HFFc6 (cell line): ENCODE data around the gene MRPL46. TPM values are rescaled to one million over a fixed set of nuclear protein-coding genes. Genes with fewer than 3 reads are reported as not detected.

Source experiments
- DNase-seq: peaks from one replicate; pipeline ENCODE4 v3.0.0-alpha.2; 2018
- H3K27ac Mint-ChIP-seq: 2 replicates; pipeline ENCODE4 v1.8.0; 2020; ENCODE audit warnings: mild to moderate bottlenecking, mixed read lengths
- H3K27me3 Mint-ChIP-seq: 2 replicates; pipeline ENCODE4 v1.8.0; 2021; ENCODE audit warnings: mild to moderate bottlenecking, moderate library complexity, mixed read lengths; ENCODE audit not compliant: insufficient read depth
- H3K36me3 Mint-ChIP-seq: 2 replicates; pipeline ENCODE4 v1.8.0; 2021; ENCODE audit warnings: low read depth, mixed read lengths
- H3K4me1 Mint-ChIP-seq: 2 replicates; pipeline ENCODE4 v1.8.0; 2020; ENCODE audit warnings: low read depth, mixed read lengths
- H3K4me3 Mint-ChIP-seq: 2 replicates; pipeline ENCODE4 v1.8.0; 2020; ENCODE audit warnings: mild to moderate bottlenecking, moderate library complexity, mixed read lengths
- H3K9me3 Mint-ChIP-seq: 2 replicates; pipeline ENCODE4 v1.8.0; 2020; ENCODE audit warnings: mild to moderate bottlenecking, mixed read lengths
- total RNA-seq, 6 experiments: library from RNA; stranded (reverse); fragmentation: NEBNext Ultra II Directional; extraction: Animal tissue kit (Norgen Biotek cat#: 25700); gene quantifications; 2 replicates in 1 of 6; 3 replicates in 5 of 6; pipeline ENCODE4 v1.2.3, GENCODE V29; 2021
- TF ChIP-seq, protein P1 (sequence below): fragments of 200-600 bp; sonication (generic); IDR thresholded peaks from 2 replicates; pipeline ENCODE4 v1.5.0; 2021; ENCODE audit warnings: antibody characterized with exemption, mild to moderate bottlenecking

MRPL46 gene
- total RNA-seq, 6 experiments from 2014 or later: 27.3 to 31.3 (median 29.0) TPM

DNA sequence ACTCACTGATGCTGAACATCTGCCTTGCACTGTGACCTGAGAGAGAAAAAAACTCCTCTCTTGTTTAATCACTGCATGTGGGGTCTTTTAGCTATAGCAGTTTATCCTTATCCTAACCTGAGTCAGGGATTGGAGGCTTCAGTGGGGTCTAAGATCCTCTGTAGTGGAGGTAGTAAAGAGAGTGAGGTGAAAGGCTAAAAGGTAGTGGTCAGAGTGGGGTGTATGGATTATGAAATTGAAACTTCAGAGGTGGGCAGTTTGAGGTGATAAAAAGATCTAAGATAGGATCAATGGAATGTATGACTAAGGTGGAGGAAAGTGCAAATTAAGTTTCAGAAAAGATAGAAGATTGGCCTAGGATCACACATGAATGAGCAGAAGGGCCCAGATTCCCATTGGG lies 42.8 kb upstream of the MRPL46 start:
- Mint-ChIP-seq H3K4me3 (no peak overlapping the region), H3K27ac (no peak overlapping the region), H3K36me3 (peaks cover 37% of the 10 kb centered on the region), H3K4me1 (peaks cover 32% of the 10 kb centered on the region), H3K9me3 (no peaks in the 10 kb centered on the region), H3K27me3 (no peaks in the 10 kb centered on the region)
- TF ChIP-seq, protein P1, sequence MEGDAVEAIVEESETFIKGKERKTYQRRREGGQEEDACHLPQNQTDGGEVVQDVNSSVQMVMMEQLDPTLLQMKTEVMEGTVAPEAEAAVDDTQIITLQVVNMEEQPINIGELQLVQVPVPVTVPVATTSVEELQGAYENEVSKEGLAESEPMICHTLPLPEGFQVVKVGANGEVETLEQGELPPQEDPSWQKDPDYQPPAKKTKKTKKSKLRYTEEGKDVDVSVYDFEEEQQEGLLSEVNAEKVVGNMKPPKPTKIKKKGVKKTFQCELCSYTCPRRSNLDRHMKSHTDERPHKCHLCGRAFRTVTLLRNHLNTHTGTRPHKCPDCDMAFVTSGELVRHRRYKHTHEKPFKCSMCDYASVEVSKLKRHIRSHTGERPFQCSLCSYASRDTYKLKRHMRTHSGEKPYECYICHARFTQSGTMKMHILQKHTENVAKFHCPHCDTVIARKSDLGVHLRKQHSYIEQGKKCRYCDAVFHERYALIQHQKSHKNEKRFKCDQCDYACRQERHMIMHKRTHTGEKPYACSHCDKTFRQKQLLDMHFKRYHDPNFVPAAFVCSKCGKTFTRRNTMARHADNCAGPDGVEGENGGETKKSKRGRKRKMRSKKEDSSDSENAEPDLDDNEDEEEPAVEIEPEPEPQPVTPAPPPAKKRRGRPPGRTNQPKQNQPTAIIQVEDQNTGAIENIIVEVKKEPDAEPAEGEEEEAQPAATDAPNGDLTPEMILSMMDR: no peak
- no peak for DNase-seq

DNA sequence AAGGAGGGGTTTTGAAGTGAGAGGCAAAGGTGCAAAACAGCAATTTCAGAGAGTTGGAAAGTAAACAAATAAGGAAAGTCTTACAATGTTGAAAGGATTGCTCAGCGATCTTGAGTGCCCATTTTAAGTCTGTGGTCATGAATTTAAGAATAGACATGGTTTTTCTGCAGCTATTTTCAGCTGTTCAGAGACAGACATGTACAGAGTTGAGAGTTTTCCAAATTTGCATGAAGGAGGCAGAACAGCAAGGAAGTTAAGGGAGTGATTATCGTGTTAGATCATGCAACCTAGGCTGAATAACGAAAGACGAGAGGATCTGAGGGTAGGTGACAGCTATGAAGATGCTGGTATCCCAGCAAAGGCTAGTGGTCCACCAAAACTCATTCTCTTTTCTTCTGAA lies 42.1 kb upstream of the MRPL46 start:
- Mint-ChIP-seq H3K4me1 (peaks cover 30% of the 10 kb centered on the region), H3K27me3 (no peaks in the 10 kb centered on the region), H3K4me3 (no peak overlapping the region), H3K9me3 (no peaks in the 10 kb centered on the region), H3K36me3 (peaks cover 37% of the 10 kb centered on the region), H3K27ac (no peak overlapping the region)
- TF ChIP-seq, protein P1: no peak
- DNase-seq: no peak

DNA sequence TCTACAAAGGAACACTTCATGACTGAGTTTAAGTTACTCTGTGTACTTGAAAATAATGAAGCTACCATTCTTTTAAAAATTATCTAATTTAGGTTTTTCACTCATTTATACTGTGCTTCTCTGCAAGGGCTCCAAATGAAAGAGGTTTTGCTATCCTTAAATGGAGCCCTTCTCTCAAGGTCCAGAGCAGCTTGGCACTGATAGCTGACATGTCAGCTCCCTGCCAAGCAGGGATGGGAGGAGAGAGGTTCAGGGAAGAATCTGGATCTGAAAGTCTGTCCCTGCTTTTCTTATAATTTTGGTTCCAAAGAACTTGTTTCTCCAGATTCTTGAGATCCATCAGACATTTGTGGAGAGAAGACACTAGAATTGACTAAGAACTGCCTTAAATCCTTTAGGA lies 39.4 kb upstream of the MRPL46 start:
- no peak for DNase-seq
- H3K36me3 Mint-ChIP-seq: peaks cover 32% of the 10 kb centered on the region
- H3K9me3 Mint-ChIP-seq: no peaks in the 10 kb centered on the region
- H3K27ac Mint-ChIP-seq: no peak overlapping the region
- no peaks in the 10 kb centered on the region for H3K27me3 Mint-ChIP-seq
- peaks cover 7% of the 10 kb centered on the region for H3K4me1 Mint-ChIP-seq
- TF ChIP-seq, protein P1: no peak
- no peak overlapping the region for H3K4me3 Mint-ChIP-seq

DNA sequence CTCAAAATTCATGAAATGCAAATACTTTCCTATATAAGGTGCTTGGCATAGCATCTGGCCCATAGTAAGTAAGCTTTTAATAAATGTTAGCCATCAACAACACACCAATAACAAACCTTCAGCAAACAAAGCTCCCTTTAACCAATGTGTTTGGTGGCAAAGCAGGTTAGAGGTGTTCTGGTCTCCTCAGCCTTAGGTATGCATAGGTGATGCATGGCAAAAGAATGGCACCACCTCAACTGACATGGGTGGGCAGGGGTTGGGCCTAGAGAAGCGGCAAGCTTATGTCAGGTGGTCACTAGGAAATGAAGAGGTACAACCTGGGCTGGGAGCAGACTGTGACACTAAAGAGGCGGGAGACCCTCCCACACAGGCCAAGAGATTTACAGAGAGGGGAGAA lies 38.5 kb upstream of the MRPL46 start:
- H3K27me3 Mint-ChIP-seq: no peaks in the 10 kb centered on the region
- no peak overlapping the region for H3K4me3 Mint-ChIP-seq
- TF ChIP-seq, protein P1: no peak
- H3K36me3 Mint-ChIP-seq: peaks cover 25% of the 10 kb centered on the region
- DNase-seq: no peak
- no peaks in the 10 kb centered on the region for H3K9me3 Mint-ChIP-seq
- H3K27ac Mint-ChIP-seq: no peak overlapping the region
- H3K4me1 Mint-ChIP-seq: no peaks in the 10 kb centered on the region; the same call in 1 of the 2 replicates

DNA sequence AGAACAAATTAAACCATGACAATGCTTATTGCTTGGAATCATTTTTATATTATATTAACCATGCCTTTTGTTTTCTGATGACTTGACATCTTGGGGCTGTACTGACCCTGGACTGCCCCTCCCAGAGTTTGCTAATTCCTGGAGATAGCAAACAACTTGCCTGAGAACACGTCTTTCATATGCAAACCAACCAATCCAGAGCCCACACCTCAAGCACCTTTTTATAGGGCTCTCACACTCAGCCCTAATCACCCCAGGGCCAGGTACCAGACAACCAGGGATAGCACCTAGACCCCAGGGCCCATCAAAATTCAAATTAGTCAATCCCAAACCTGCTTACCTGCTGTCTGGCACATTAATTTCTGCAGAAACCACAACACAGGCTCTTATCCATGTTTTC lies 37.3 kb upstream of the MRPL46 start:
- peaks cover 15% of the 10 kb centered on the region; the same call in 1 of the 2 replicates for H3K36me3 Mint-ChIP-seq
- no peaks in the 10 kb centered on the region for H3K9me3 Mint-ChIP-seq
- no peaks in the 10 kb centered on the region for H3K4me1 Mint-ChIP-seq
- no peaks in the 10 kb centered on the region for H3K27me3 Mint-ChIP-seq
- DNase-seq: no peak
- H3K27ac Mint-ChIP-seq: no peak overlapping the region
- TF ChIP-seq, protein P1: no peak
- no peak overlapping the region for H3K4me3 Mint-ChIP-seq

DNA sequence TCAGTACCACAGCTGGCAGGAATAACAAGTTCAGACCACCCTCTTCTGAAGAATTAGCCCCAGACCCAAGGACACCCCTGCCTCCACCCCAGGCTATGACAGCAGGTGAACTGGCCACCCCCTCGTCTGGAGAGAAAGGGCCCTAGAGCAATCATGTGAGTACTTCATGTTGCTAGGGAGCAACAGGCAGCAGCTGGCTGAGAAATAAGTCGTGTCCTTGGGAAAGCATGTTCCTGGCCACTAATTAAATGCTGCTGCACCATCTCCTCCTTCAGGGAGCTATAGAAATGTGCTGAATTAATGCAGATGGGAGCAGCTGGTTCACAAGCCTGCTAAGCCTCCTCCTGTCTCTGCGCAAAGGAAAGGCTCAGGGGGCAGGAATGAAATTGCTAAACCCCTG lies 31.8 kb upstream of the MRPL46 start:
- DNase-seq: no peak
- Mint-ChIP-seq H3K27ac (no peak overlapping the region), H3K9me3 (no peaks in the 10 kb centered on the region), H3K4me3 (no peak overlapping the region), H3K27me3 (peaks cover 3% of the 10 kb centered on the region), H3K36me3 (no peaks in the 10 kb centered on the region; the same call in 1 of the 2 replicates), H3K4me1 (no peaks in the 10 kb centered on the region)
- TF ChIP-seq, protein P1: no peak
